22Rv1 (cell line): ENCODE data around the gene GREB1.

ENCODE experiments used
- CTCF ChIP-seq: fragments of 450-650 bp; IDR thresholded peaks from 2 replicates; pipeline ENCODE4 v1.5.1; 2017; ENCODE audit warnings: mild to moderate bottlenecking
- ZFX ChIP-seq: fragments of 450-650 bp; IDR thresholded peaks from 2 replicates; pipeline ENCODE4 v1.6.1; 2017; ENCODE audit warnings: antibody characterized with exemption, borderline replicate concordance

DNA sequence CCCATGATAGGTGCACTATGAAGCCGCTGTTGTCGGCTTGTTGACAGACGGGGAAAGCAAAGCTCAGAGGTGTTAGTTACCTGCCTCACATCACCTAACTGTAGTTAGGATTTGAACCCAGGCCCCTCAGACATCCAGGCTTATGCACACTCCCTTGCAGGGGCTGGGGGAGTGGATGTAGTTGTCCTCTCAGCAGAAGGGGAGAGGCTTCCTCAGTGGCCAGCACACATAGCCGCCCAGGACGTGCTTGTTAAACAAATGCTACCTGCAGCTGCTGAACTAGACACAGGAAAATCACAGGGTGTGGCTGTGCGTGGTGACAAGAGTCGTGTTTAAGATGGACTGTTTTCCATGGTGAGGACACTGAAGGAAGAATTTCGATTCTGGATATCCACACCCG is 39.2 kb downstream of the GREB1 start:
- no peak for TF ChIP-seq CTCF
- no peak for TF ChIP-seq ZFX
